D721Med (cell line): ENCODE data around the gene MAOB.

ENCODE experiments used
- DNase-seq: peaks from one replicate; pipeline ENCODE4 v3.0.0; 2011; ENCODE audit warnings: low spot score; ENCODE audit not compliant: insufficient read length
- FAIRE-seq: peaks from 2 replicates; lab custom pipeline; 2011; peaks lifted over from hg19 to GRCh38; lab: Jason Lieb, UNC
- CTCF ChIP-seq: IDR thresholded peaks from 2 replicates; pipeline ENCODE4 v1.5.1; 2012; ENCODE audit warnings: mild to moderate bottlenecking, control low read depth; ENCODE audit not compliant: insufficient read depth; ENCODE audit errors: missing control alignments

The MAOB gene

DNA sequence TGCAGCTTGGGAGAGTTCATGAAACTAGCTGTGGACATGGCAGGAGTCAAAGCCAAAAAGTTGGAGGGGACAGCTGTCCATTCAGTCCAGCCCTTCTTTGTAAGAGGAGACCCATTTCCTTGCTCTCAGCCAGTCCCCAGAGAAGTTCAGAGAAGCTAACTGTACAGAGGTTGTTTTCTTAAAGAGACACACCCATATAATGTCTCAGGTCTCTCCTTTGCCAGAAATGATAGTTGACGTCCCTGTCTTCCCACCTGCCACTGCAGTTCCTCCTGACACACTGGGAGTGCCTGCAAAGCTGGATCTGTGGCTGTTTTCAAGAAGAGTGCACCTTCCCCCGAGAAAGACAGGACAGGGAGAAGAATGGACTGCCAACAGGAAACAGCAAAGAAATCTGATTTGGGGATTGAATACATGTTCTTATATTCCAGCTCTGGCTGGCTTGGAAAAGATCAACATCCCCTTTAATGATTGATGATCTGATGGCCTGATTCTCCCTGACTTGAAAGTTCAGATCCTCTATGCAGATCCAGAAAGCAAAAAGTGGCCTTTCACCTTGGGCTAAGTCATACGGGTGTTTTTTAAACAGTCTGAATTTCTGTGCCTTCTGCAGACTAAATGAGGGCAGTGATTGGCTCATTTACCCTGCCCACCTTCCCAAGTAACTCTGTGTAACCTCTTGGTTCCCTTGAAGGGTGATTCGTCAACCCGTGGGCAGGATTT lies 139.0 kb downstream of the MAOB start:
- no peak for TF ChIP-seq CTCF
- DNase-seq (no peak), FAIRE-seq (no peak)

- no peak for TF ChIP-seq CTCF
- FAIRE-seq (no peak), DNase-seq (no peak)
These were observed 140.2 kb downstream of the MAOB start for GRCh38 chrX:43741843-43742573.

DNA sequence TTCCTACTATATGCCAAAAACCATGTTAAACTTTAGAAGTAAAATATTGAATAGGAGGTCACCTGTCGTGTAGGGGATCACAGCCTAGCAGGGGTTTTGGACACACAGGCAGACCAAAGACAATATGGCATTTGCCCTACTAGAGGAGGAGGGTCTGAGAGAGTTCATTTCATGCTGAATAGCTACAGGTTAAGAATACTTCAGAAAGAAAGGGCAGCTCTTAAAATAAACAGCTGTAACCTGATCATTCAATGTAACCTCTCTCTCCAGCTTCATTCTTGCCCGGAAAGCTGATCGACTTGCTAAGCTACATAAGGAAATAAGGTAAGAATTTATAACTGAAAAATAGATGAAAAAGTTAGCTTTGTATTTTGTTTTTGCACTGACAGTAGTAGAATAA lies 146.3 kb downstream of the MAOB start:
- DNase-seq (no peak), FAIRE-seq (no peak)
- TF ChIP-seq CTCF = no peak

- TF ChIP-seq CTCF = no peak
- FAIRE-seq = no peak
- no peak for DNase-seq
These were observed 146.7 kb downstream of the MAOB start for GRCh38 chrX:43735534-43735933.

- no peak for TF ChIP-seq CTCF
- no peak for FAIRE-seq
- no peak for DNase-seq
These were observed 147.8 kb downstream of the MAOB start for GRCh38 chrX:43734444-43734843.

GRCh38 chrX:43733699-43734098 lies 148.6 kb downstream of the MAOB start:
- no peak for TF ChIP-seq CTCF
- FAIRE-seq = no peak
- DNase-seq = no peak

GRCh38 chrX:43731086-43731485 lies 151.2 kb downstream of the MAOB start:
- no peak for DNase-seq
- FAIRE-seq = no peak
- no peak for TF ChIP-seq CTCF
